H1 (cell line): ENCODE data around the gene PSMC3IP. TPM values are rescaled to one million over a fixed set of nuclear protein-coding genes. Genes with fewer than 3 reads are reported as not detected.

Experiments
- CTCF ChIA-PET: fragments of 300-600 bp; sonication (Branson Sonifier 250); formaldehyde crosslinking; loops from one replicate; lab custom pipeline; 2021; ENCODE audit not compliant: partially characterized antibody; lab: Charles Lee
- POLR2A ChIA-PET: fragments of 300-600 bp; sonication (Branson Sonifier 250); formaldehyde crosslinking; loops from one replicate; lab custom pipeline; 2021; ENCODE audit warnings: inconsistent platforms; ENCODE audit not compliant: partially characterized antibody; lab: Charles Lee
- DNase-seq, 2 experiments: peaks; one replicate each; pipeline versions ENCODE4 v3.0.0 to v3.0.0-alpha.2; 2010 to 2022; ENCODE audit warnings: low spot score in 2 of 2, low read depth in 1 of 2, mixed read lengths in 1 of 2
- FAIRE-seq: peaks from 2 replicates; lab custom pipeline; 2011; peaks lifted over from hg19 to GRCh38; lab: Jason Lieb, UNC
- H2AFZ ChIP-seq: 2 replicates; pipeline ENCODE4 v1.8.1; 2012; ENCODE audit warnings: low read length, inconsistent platforms
- H2AK5ac ChIP-seq: 2 replicates; pipeline ENCODE4 v1.6.1; 2013; ENCODE audit warnings: low read depth, low read length
- H2BK120ac ChIP-seq: replicated peaks from 2 replicates; pipeline ENCODE3; 2013; ENCODE audit warnings: low read depth, low read length, inconsistent platforms
- H2BK12ac ChIP-seq: 2 replicates; pipeline ENCODE4 v1.6.1; 2013; ENCODE audit warnings: low read depth, low read length
- H2BK15ac ChIP-seq: 2 replicates; pipeline ENCODE4 v1.6.1; 2013; ENCODE audit warnings: low read length
- H2BK20ac ChIP-seq: 2 replicates; pipeline ENCODE4 v1.6.1; 2013; ENCODE audit warnings: low read length
- H2BK5ac ChIP-seq: 2 replicates; pipeline ENCODE4 v1.6.1; 2013; ENCODE audit warnings: low read depth, low read length
- H3K14ac ChIP-seq: 2 replicates; pipeline ENCODE4 v1.6.1; 2013; ENCODE audit warnings: inconsistent platforms; ENCODE audit not compliant: insufficient read length
- H3K18ac ChIP-seq: 2 replicates; pipeline ENCODE4 v1.6.1; 2013; ENCODE audit warnings: low read length; ENCODE audit errors: extremely low read depth
- H3K23ac ChIP-seq: 2 replicates; pipeline ENCODE4 v1.6.1; 2013; ENCODE audit warnings: inconsistent platforms; ENCODE audit not compliant: insufficient read length
- H3K23me2 ChIP-seq: 2 replicates; pipeline ENCODE4 v1.6.1; 2013; ENCODE audit warnings: low read depth, low read length
- H3K27ac ChIP-seq: 2 replicates; pipeline ENCODE4 v1.6.1; 2011; ENCODE audit warnings: low read depth, low read length, inconsistent platforms
- H3K27me3 ChIP-seq, 4 experiments: replicated peaks in 1 of 4; 1 replicate in 1 of 4; 2 replicates in 3 of 4; pipeline versions ENCODE4 v1.6.1 to v1.8.1; 2011 to 2013; ENCODE audit warnings: low read length in 3 of 4, mild to moderate bottlenecking in 3 of 4, inconsistent platforms in 2 of 4, mixed read lengths in 2 of 4, moderate library complexity in 1 of 4; ENCODE audit not compliant: control insufficient read depth in 3 of 4, insufficient read depth in 3 of 4; ENCODE audit errors: extremely low read depth in 1 of 4
- H3K36me3 ChIP-seq, 4 experiments: 2 replicates each; pipeline versions ENCODE4 v1.6.1 to v1.8.1; 2011 to 2013; ENCODE audit warnings: mild to moderate bottlenecking in 4 of 4, low read length in 3 of 4, moderate library complexity in 2 of 4, control low read depth in 1 of 4, inconsistent platforms in 1 of 4; ENCODE audit not compliant: insufficient read depth in 4 of 4, control insufficient read depth in 2 of 4
- H3K4ac ChIP-seq: replicated peaks from 2 replicates; pipeline ENCODE3; 2013; ENCODE audit warnings: low read length, low read depth, mixed read lengths, inconsistent platforms; ENCODE audit not compliant: insufficient read length
- H3K4me1 ChIP-seq, 4 experiments: replicated peaks in 1 of 4; 1 replicate in 1 of 4; 2 replicates in 3 of 4; pipeline versions ENCODE4 v1.6.1 to v1.8.1; 2011 to 2013; ENCODE audit warnings: low read length in 3 of 4, inconsistent platforms in 2 of 4, mixed read lengths in 1 of 4; ENCODE audit not compliant: insufficient read depth in 4 of 4, control insufficient read depth in 3 of 4
- H3K4me2 ChIP-seq, 2 experiments: 2 replicates each; pipeline versions ENCODE4 v1.6.1 to v1.8.1; 2011 to 2013; ENCODE audit warnings: low read depth in 2 of 2, low read length in 2 of 2, control low read depth in 1 of 2, inconsistent platforms in 1 of 2, mild to moderate bottlenecking in 1 of 2; ENCODE audit not compliant: insufficient read depth in 1 of 2
- H3K4me3 ChIP-seq, 4 experiments: fragments of 200-600, 300-600 bp in 1 of 4; sonication (generic), shearing (Covaris generic), sonication (Bioruptor Twin) in 1 of 4; 2 replicates each; pipeline versions ENCODE4 v1.5.1 to v1.8.1; 2011 to 2016; ENCODE audit warnings: low read length in 4 of 4, low read depth in 3 of 4, control low read depth in 2 of 4, inconsistent platforms in 2 of 4, mild to moderate bottlenecking in 2 of 4, mixed read lengths in 1 of 4, moderate library complexity in 1 of 4; ENCODE audit not compliant: insufficient read depth in 2 of 4; ENCODE audit errors: extremely low read depth in 1 of 4
- H3K56ac ChIP-seq: replicated peaks from 2 replicates; pipeline ENCODE3; 2013; ENCODE audit warnings: low read depth, mild to moderate bottlenecking, mixed read lengths, low read length, inconsistent platforms; ENCODE audit not compliant: insufficient read length
- H3K79me1 ChIP-seq: 2 replicates; pipeline ENCODE4 v1.6.1; 2013; ENCODE audit warnings: low read depth, low read length, control low read depth
- H3K79me2 ChIP-seq, 2 experiments: 2 replicates each; pipeline versions ENCODE4 v1.6.1 to v1.8.1; 2012 to 2013; ENCODE audit warnings: low read length in 2 of 2, mild to moderate bottlenecking in 2 of 2, inconsistent platforms in 1 of 2; ENCODE audit not compliant: insufficient read depth in 2 of 2, control insufficient read depth in 1 of 2
- H3K9ac ChIP-seq, 4 experiments: replicated peaks in 1 of 4; 1 replicate in 1 of 4; 2 replicates in 3 of 4; pipeline versions ENCODE4 v1.6.1 to v1.8.1; 2011 to 2013; ENCODE audit warnings: low read depth in 3 of 4, low read length in 3 of 4, control low read depth in 2 of 4, mild to moderate bottlenecking in 2 of 4, moderate library complexity in 2 of 4, inconsistent platforms in 1 of 4; ENCODE audit errors: extremely low read depth in 1 of 4
- H3K9me3 ChIP-seq, 2 experiments: 2 replicates each; pipeline versions ENCODE4 v1.6.1 to v1.8.1; 2012 to 2013; ENCODE audit warnings: mild to moderate bottlenecking in 2 of 2, moderate library complexity in 2 of 2, control low read depth in 1 of 2, inconsistent platforms in 1 of 2, low read depth in 1 of 2, low read length in 1 of 2, mixed read lengths in 1 of 2; ENCODE audit not compliant: insufficient read depth in 2 of 2
- H4K20me1 ChIP-seq, 2 experiments: replicated peaks in 1 of 2; 2 replicates each; pipeline versions ENCODE3 to v1.8.1; 2011 to 2013; ENCODE audit warnings: inconsistent platforms in 2 of 2, low read length in 2 of 2, mild to moderate bottlenecking in 1 of 2; ENCODE audit not compliant: insufficient read depth in 2 of 2, control insufficient read depth in 1 of 2
- H4K5ac ChIP-seq: 2 replicates; pipeline ENCODE4 v1.6.1; 2013; ENCODE audit warnings: low read length, low read depth, mixed read lengths, inconsistent platforms; ENCODE audit not compliant: insufficient read length
- H4K8ac ChIP-seq: 2 replicates; pipeline ENCODE4 v1.8.0; 2013; ENCODE audit warnings: mild to moderate bottlenecking, moderate library complexity, low read length, inconsistent platforms; ENCODE audit not compliant: insufficient read depth; ENCODE audit errors: extremely low read depth
- H4K91ac ChIP-seq: replicated peaks from 2 replicates; pipeline ENCODE3; 2013; ENCODE audit warnings: low read length, mixed read lengths, inconsistent platforms; ENCODE audit not compliant: insufficient read length
- CEBPB ChIP-seq: IDR thresholded peaks from 2 replicates; pipeline ENCODE4 v1.6.1; 2012; ENCODE audit warnings: low read depth, low read length
- CREB1 ChIP-seq: IDR thresholded peaks from 2 replicates; pipeline ENCODE4 v1.6.1; 2012; ENCODE audit warnings: inconsistent platforms
- CTBP2 ChIP-seq: IDR thresholded peaks from 2 replicates; pipeline ENCODE4 v1.7.0; 2011; ENCODE audit warnings: borderline replicate concordance, mild to moderate bottlenecking, moderate library complexity, mixed read lengths, low read length; ENCODE audit not compliant: insufficient read depth, insufficient read length
- SP1 ChIP-seq: IDR thresholded peaks from 2 replicates; pipeline ENCODE4 v1.6.1; 2011; ENCODE audit warnings: low read depth, low read length
- SP2 ChIP-seq: IDR thresholded peaks from 2 replicates; pipeline ENCODE4 v1.6.1; 2012; ENCODE audit warnings: mild to moderate bottlenecking, low read length, inconsistent platforms
- TAF1 ChIP-seq: IDR thresholded peaks from 2 replicates; pipeline ENCODE4 v1.6.1; 2011; ENCODE audit warnings: mild to moderate bottlenecking, low read depth, low read length
- YY1 ChIP-seq: IDR thresholded peaks from 2 replicates; pipeline ENCODE4 v1.6.1; 2011; ENCODE audit warnings: low read depth, mild to moderate bottlenecking, low read length
- WGBS, 2 experiments: shearing (Covaris generic) in 1 of 2; methylation state at CpG; one replicate each; pipeline versions ENCODE4 v1.1.6 to v1.1.7; 2013 to 2015; ENCODE audit warnings: low lambda C conversion rate in 2 of 2, mixed read lengths in 2 of 2, inconsistent platforms in 1 of 2, low coverage in 1 of 2, missing lambda C conversion rate in 1 of 2; ENCODE audit not compliant: insufficient replicate concordance in 2 of 2, insufficient coverage in 1 of 2, insufficient read length in 1 of 2; ENCODE audit errors: extremely low coverage in 1 of 2, missing lambda C conversion rate in 1 of 2; 5-methylcytosine and 5-hydroxymethylcytosine counted together
- polyA plus RNA-seq, 7 experiments: library from polyadenylated mRNA; depleted of rRNA in 3 of 7; stranded (reverse) in 5 of 7; unstranded in 2 of 7; fragments of >200 nt in 5 of 7; fragments of 200-250 nt in 2 of 7; gene quantifications; 1 replicate in 5 of 7; 2 replicates in 1 of 7; 4 replicates in 1 of 7; pipeline versions ENCODE4 v1.2.1 to v1.2.3, GENCODE V29; 2011 to 2013; ENCODE audit warnings: missing spikeins in 2 of 7, mixed read lengths in 2 of 7
- total RNA-seq: library from RNA; stranded (reverse); fragmentation: NEBNext Ultra II Directional; extraction: Animal tissue kit (Norgen Biotek cat#: 25700); gene quantifications from 2 replicates; pipeline ENCODE4 v1.2.1, GENCODE V29; 2021
- TF ChIP-seq, protein P1 (sequence below): IDR thresholded peaks from 2 replicates; pipeline ENCODE4 v1.6.1; 2012; ENCODE audit warnings: inconsistent platforms

The PSMC3IP gene
- total and polyA plus RNA-seq, 2 of the 8 experiments (the other 6 are each of a cell fraction or from before 2014, with no cell fraction given): 11.5 to 21.9 TPM

DNA sequence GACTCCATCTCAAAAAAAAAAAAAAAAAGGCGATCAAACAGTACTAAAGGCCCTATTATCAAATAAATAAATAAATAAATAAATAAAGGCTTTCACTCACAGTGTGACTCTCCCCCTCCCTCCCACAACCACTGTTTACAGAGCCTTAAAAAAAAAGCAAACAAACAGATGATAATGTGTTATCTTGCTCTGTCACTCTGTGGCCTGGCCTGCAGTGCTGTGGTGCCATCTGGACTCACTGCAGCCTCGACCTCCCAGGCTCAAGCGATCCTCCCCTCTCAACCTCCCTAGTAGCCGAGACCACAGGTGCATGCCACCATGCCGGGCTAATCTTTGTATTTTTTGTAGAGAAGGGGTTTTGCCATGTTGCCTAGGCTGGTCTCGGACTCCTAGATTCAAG, 49.6 kb downstream of the PSMC3IP start:
- no peak for DNase-seq
- H2BK12ac ChIP-seq: no peak overlapping the region
- H2BK5ac ChIP-seq: no peak overlapping the region
- no peak overlapping the region for H3K14ac ChIP-seq
- POLR2A ChIA-PET: interaction anchor here (0.6 to 1.9 kb wide), 4 partner anchors 8 to 632 kb away, joined by 3 to 5 read pairs (median 4); partner anchors contain the start of gene NAGLU
- H3K18ac ChIP-seq: no peak overlapping the region
- peaks cover 0 to 6% (median 0%) of the 10 kb centered on the region in 4 experiments; a peak in 3 of 7 replicates for H3K27me3 ChIP-seq
- no peak overlapping the region for H2BK20ac ChIP-seq
- H3K9me3 ChIP-seq: no peaks in the 10 kb centered on the region
- no peak overlapping the region for H3K9ac ChIP-seq
- no peak overlapping the region for H2AK5ac ChIP-seq
- H2BK120ac ChIP-seq: no peak overlapping the region
- H3K56ac ChIP-seq: no peak overlapping the region
- H3K23ac ChIP-seq: no peak overlapping the region
- H3K79me1 ChIP-seq: no peaks in the 10 kb centered on the region
- H4K91ac ChIP-seq: no peak overlapping the region
- H3K4me3 ChIP-seq: no peak overlapping the region
- no peak overlapping the region for H2BK15ac ChIP-seq
- H3K4me2 ChIP-seq: no peak overlapping the region
- no peak overlapping the region for H2AFZ ChIP-seq
- no peaks in the 10 kb centered on the region; a peak in 1 of 7 replicates for H3K4me1 ChIP-seq
- H3K79me2 ChIP-seq: no peaks in the 10 kb centered on the region
- no peaks in the 10 kb centered on the region for H3K36me3 ChIP-seq
- no peaks in the 10 kb centered on the region; the same call in 1 of the 2 replicates for H3K23me2 ChIP-seq
- no peaks in the 10 kb centered on the region for H4K20me1 ChIP-seq
- WGBS, 2 experiments: 88% methylated on average over 5 of the region's 6 CpGs; no CpG with 5 or more reads in 1 of the 2 experiments
- FAIRE-seq: no peak
- no peak overlapping the region for H3K27ac ChIP-seq
- no peak overlapping the region for H4K5ac ChIP-seq
- no peak overlapping the region for H3K4ac ChIP-seq
- CTCF ChIA-PET: interaction anchor here (0.6 to 6.3 kb wide), 38 partner anchors 8 to 1349 kb away, joined by 3 to 69 read pairs (median 4); partner anchors contain the start of genes CAVIN1, HSPB9 and STAT3
- no peak overlapping the region for H4K8ac ChIP-seq
- TF ChIP-seq CEBPB (no peak), CREB1 (no peak), TAF1 (no peak), SP1 (no peak), SP2 (no peak), YY1 (no peak), CTBP2 (no peak)
- TF ChIP-seq, protein P1, sequence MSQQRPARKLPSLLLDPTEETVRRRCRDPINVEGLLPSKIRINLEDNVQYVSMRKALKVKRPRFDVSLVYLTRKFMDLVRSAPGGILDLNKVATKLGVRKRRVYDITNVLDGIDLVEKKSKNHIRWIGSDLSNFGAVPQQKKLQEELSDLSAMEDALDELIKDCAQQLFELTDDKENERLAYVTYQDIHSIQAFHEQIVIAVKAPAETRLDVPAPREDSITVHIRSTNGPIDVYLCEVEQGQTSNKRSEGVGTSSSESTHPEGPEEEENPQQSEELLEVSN: no peak
